GM12878 (cell line): Measurements from ENCODE around the gene CACYBP.

Source experiments
- ETV6 ChIP-seq, 2 experiments: fragments of 450-650 bp in 1 of 2; IDR thresholded peaks in 1 of 2; conservative IDR thresholded peaks in 1 of 2; 2 replicates each; pipeline ENCODE4 v1.6.1; 2014; ENCODE audit warnings: antibody characterized with exemption in 1 of 2, borderline replicate concordance in 1 of 2, low read depth in 1 of 2, mild to moderate bottlenecking in 1 of 2, moderate library complexity in 1 of 2
- POLR2A ChIP-seq: IDR thresholded peaks from 2 replicates; pipeline ENCODE4 v1.6.1; 2011; ENCODE audit warnings: low read depth, mild to moderate bottlenecking, low read length
- RFX5 ChIP-seq: IDR thresholded peaks from 2 replicates; pipeline ENCODE4 v1.6.1; 2011; ENCODE audit warnings: low read depth, low read length, improper control_type of control experiment
- SP1 ChIP-seq: IDR thresholded peaks from one replicate; pipeline ENCODE4 v1.6.1; 2011; ENCODE audit warnings: low read depth, low read length
- TAF1 ChIP-seq: IDR thresholded peaks from 2 replicates; pipeline ENCODE4 v1.6.1; 2011; ENCODE audit warnings: mild to moderate bottlenecking, low read depth, low read length, borderline replicate concordance
- YY1 ChIP-seq: IDR thresholded peaks from 2 replicates; pipeline ENCODE4 v1.6.1; 2011; ENCODE audit warnings: low read depth, mild to moderate bottlenecking, low read length
- TF ChIP-seq, protein P1 (sequence below), 3 experiments: IDR thresholded peaks in 2 of 3; conservative IDR thresholded peaks in 1 of 3; 2 replicates each; pipeline ENCODE4 v1.5.1; 2011; ENCODE audit warnings: low read depth in 3 of 3, low read length in 3 of 3, mild to moderate bottlenecking in 3 of 3, control low read depth in 2 of 3, moderate library complexity in 2 of 3, inconsistent platforms in 1 of 3, mixed read lengths in 1 of 3; ENCODE audit not compliant: control insufficient read depth in 2 of 3, insufficient read depth in 1 of 3; ENCODE audit errors: extremely low read depth in 1 of 3
- TF ChIP-seq, protein P2 (sequence below): fragments of 450-650 bp; formaldehyde crosslinking; IDR thresholded peaks from 2 replicates; pipeline ENCODE4 v1.4.0; 2022; ENCODE audit warnings: mild to moderate bottlenecking, moderate library complexity
- TF ChIP-seq, protein P3 (sequence below): fragments of 450-650 bp; IDR thresholded peaks from 2 replicates; pipeline ENCODE4 v1.6.1; 2016; ENCODE audit warnings: mild to moderate bottlenecking

DNA sequence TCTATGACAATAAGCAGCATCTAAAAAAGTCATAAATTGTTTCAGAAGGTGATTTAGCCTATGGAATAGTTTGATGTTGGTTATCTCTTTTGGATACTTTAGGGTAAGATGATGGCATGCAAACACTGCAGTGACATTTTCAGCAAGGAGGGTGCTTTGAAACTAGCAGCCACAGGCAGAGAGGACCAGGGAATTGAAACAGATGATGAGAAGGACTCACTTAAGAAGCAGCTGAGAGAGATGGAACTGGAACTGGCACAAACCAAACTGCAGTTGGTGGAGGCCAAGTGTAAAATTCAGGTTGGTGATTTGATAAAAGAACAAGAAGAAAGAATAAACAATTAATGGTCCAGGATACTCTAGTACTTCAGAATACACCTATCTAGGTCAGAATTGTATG, 11.2 kb upstream of the CACYBP start:
- TF ChIP-seq, protein P1, sequence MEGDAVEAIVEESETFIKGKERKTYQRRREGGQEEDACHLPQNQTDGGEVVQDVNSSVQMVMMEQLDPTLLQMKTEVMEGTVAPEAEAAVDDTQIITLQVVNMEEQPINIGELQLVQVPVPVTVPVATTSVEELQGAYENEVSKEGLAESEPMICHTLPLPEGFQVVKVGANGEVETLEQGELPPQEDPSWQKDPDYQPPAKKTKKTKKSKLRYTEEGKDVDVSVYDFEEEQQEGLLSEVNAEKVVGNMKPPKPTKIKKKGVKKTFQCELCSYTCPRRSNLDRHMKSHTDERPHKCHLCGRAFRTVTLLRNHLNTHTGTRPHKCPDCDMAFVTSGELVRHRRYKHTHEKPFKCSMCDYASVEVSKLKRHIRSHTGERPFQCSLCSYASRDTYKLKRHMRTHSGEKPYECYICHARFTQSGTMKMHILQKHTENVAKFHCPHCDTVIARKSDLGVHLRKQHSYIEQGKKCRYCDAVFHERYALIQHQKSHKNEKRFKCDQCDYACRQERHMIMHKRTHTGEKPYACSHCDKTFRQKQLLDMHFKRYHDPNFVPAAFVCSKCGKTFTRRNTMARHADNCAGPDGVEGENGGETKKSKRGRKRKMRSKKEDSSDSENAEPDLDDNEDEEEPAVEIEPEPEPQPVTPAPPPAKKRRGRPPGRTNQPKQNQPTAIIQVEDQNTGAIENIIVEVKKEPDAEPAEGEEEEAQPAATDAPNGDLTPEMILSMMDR (IDR thresholded peaks at IDR 0.05 in 2 of 3, conservative IDR thresholded peaks at IDR 0.05 in 1 of 3; ENCODE audit: control insufficient read depth in 2 of 3, extremely low read depth in 1 of 3, insufficient read depth in 1 of 3, low read depth in 3 of 3, low read length in 3 of 3): no peak
- no peak for TF ChIP-seq RFX5
- no peak for TF ChIP-seq ETV6 (conservative IDR thresholded peaks at IDR 0.05 in 1 of 2, IDR thresholded peaks at IDR 0.05 in 1 of 2; ENCODE audit: borderline replicate concordance in 1 of 2, low read depth in 1 of 2)
- TF ChIP-seq, protein P2, sequence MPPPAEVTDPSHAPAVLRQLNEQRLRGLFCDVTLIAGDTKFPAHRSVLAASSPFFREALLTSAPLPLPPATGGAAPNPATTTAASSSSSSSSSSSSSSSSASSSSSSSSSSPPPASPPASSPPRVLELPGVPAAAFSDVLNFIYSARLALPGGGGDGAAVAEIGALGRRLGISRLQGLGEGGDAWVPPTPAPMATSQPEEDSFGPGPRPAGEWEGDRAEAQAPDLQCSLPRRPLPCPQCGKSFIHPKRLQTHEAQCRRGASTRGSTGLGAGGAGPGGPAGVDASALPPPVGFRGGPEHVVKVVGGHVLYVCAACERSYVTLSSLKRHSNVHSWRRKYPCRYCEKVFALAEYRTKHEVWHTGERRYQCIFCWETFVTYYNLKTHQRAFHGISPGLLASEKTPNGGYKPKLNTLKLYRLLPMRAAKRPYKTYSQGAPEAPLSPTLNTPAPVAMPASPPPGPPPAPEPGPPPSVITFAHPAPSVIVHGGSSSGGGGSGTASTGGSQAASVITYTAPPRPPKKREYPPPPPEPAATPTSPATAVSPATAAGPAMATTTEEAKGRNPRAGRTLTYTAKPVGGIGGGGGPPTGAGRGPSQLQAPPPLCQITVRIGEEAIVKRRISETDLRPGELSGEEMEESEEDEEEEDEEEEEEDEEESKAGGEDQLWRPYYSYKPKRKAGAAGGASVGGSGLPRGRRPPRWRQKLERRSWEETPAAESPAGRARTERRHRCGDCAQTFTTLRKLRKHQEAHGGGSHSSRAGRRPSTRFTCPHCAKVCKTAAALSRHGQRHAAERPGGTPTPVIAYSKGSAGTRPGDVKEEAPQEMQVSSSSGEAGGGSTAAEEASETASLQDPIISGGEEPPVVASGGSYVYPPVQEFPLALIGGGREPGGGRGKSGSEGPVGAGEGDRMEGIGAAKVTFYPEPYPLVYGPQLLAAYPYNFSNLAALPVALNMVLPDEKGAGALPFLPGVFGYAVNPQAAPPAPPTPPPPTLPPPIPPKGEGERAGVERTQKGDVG (CRISPR knock-in tag): no peak
- no peak for TF ChIP-seq SP1
- TF ChIP-seq YY1: no peak
- TF ChIP-seq, protein P3, sequence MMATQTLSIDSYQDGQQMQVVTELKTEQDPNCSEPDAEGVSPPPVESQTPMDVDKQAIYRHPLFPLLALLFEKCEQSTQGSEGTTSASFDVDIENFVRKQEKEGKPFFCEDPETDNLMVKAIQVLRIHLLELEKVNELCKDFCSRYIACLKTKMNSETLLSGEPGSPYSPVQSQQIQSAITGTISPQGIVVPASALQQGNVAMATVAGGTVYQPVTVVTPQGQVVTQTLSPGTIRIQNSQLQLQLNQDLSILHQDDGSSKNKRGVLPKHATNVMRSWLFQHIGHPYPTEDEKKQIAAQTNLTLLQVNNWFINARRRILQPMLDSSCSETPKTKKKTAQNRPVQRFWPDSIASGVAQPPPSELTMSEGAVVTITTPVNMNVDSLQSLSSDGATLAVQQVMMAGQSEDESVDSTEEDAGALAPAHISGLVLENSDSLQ: no peak
- TF ChIP-seq POLR2A: no peak
- no peak for TF ChIP-seq TAF1
